ENCODE measurements around the gene SHLD3.
"Not testable (repeated sequence)": the region's sequence is repeated elsewhere in the genome, so short reads cannot be mapped to it uniquely, and the experiment has no call there.

DNA sequence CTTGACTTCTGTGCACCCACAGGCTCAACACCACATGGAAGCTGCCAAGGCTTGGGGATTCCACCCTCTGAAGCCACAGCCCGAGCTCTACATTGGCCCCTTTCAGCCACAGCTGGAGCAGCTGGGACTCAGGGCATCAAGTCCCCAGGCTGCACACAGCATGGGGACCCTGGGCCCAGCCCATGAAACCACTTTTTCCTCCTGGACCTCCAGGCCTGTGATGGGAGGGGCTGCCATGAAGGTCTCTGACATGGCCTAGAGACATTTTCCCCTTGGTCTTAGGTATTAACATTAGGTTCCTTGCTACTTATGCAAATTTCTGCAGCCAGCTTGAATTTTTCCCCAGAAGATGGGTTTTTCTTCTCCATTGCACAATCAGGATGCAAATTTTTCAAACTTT lies 23.1 kb upstream of the SHLD3 start:
- not testable (repeated sequence) for TF ChIP-seq FOXM1 (IDR thresholded peaks at IDR 0.05; ENCODE audit: low read depth); RAD21 (IDR thresholded peaks at IDR 0.05; ENCODE audit: low read length); POLR2AphosphoS5 (IDR thresholded peaks at IDR 0.05; ENCODE audit: low read depth, low read length); JUND (IDR thresholded peaks at IDR 0.05); TCF12 (IDR thresholded peaks at IDR 0.05); GABPA (IDR thresholded peaks at IDR 0.05; ENCODE audit: low read depth); MXI1 (IDR thresholded peaks at IDR 0.05; ENCODE audit: low read depth, low read length); RXRA (IDR thresholded peaks at IDR 0.05; ENCODE audit: borderline replicate concordance, low read depth); RFX5 (IDR thresholded peaks at IDR 0.05; ENCODE audit: low read length)
- TF ChIP-seq, protein P1, sequence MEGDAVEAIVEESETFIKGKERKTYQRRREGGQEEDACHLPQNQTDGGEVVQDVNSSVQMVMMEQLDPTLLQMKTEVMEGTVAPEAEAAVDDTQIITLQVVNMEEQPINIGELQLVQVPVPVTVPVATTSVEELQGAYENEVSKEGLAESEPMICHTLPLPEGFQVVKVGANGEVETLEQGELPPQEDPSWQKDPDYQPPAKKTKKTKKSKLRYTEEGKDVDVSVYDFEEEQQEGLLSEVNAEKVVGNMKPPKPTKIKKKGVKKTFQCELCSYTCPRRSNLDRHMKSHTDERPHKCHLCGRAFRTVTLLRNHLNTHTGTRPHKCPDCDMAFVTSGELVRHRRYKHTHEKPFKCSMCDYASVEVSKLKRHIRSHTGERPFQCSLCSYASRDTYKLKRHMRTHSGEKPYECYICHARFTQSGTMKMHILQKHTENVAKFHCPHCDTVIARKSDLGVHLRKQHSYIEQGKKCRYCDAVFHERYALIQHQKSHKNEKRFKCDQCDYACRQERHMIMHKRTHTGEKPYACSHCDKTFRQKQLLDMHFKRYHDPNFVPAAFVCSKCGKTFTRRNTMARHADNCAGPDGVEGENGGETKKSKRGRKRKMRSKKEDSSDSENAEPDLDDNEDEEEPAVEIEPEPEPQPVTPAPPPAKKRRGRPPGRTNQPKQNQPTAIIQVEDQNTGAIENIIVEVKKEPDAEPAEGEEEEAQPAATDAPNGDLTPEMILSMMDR (IDR thresholded peaks at IDR 0.05) = not testable (repeated sequence)
- TF ChIP-seq, protein P2, sequence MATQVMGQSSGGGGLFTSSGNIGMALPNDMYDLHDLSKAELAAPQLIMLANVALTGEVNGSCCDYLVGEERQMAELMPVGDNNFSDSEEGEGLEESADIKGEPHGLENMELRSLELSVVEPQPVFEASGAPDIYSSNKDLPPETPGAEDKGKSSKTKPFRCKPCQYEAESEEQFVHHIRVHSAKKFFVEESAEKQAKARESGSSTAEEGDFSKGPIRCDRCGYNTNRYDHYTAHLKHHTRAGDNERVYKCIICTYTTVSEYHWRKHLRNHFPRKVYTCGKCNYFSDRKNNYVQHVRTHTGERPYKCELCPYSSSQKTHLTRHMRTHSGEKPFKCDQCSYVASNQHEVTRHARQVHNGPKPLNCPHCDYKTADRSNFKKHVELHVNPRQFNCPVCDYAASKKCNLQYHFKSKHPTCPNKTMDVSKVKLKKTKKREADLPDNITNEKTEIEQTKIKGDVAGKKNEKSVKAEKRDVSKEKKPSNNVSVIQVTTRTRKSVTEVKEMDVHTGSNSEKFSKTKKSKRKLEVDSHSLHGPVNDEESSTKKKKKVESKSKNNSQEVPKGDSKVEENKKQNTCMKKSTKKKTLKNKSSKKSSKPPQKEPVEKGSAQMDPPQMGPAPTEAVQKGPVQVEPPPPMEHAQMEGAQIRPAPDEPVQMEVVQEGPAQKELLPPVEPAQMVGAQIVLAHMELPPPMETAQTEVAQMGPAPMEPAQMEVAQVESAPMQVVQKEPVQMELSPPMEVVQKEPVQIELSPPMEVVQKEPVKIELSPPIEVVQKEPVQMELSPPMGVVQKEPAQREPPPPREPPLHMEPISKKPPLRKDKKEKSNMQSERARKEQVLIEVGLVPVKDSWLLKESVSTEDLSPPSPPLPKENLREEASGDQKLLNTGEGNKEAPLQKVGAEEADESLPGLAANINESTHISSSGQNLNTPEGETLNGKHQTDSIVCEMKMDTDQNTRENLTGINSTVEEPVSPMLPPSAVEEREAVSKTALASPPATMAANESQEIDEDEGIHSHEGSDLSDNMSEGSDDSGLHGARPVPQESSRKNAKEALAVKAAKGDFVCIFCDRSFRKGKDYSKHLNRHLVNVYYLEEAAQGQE (IDR thresholded peaks at IDR 0.05; ENCODE audit: low read depth, low read length) = not testable (repeated sequence)
- TF ChIP-seq, protein P3, sequence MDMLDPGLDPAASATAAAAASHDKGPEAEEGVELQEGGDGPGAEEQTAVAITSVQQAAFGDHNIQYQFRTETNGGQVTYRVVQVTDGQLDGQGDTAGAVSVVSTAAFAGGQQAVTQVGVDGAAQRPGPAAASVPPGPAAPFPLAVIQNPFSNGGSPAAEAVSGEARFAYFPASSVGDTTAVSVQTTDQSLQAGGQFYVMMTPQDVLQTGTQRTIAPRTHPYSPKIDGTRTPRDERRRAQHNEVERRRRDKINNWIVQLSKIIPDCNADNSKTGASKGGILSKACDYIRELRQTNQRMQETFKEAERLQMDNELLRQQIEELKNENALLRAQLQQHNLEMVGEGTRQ (IDR thresholded peaks at IDR 0.05; ENCODE audit: borderline replicate concordance, low read depth, low read length) = not testable (repeated sequence)

Measured in SK-N-SH (cell line).